GM19328 (cell line): ENCODE data around the gene MAD2L2.

ENCODE experiments used
- ATAC-seq: cut with Tn5 transposase; IDR thresholded peaks from one replicate; pipeline ENCODE4 v1.9.1; 2021; ENCODE audit warnings: mild to moderate bottlenecking, moderate library complexity; ENCODE audit not compliant: unreplicated experiment

MAD2L2 gene

GRCh38 chr1:11705596-11705995, 24.6 kb upstream of the MAD2L2 start:
- no peak for ATAC-seq

- ATAC-seq: no peak
Measured at GRCh38 chr1:11704691-11705475, 23.9 kb upstream of the MAD2L2 start.

GRCh38 chr1:11704194-11704529, 23.2 kb upstream of the MAD2L2 start:
- no peak for ATAC-seq

GRCh38 chr1:11703357-11704193, 22.6 kb upstream of the MAD2L2 start:
- no peak for ATAC-seq

- ATAC-seq: no peak
Measured at GRCh38 chr1:11701981-11702803, 21.2 kb upstream of the MAD2L2 start.

- no peak for ATAC-seq
Measured at GRCh38 chr1:11701551-11701961, 20.6 kb upstream of the MAD2L2 start.

- ATAC-seq: no peak
Measured at GRCh38 chr1:11700601-11701467, 19.9 kb upstream of the MAD2L2 start.

GRCh38 chr1:11697893-11698210, 16.9 kb upstream of the MAD2L2 start:
- no peak for ATAC-seq

- no peak for ATAC-seq
Measured at GRCh38 chr1:11697188-11697892, 16.4 kb upstream of the MAD2L2 start.

- ATAC-seq: no peak
Measured at GRCh38 chr1:11695861-11696260, 14.9 kb upstream of the MAD2L2 start.

- ATAC-seq: no peak
Measured at GRCh38 chr1:11693917-11694316, 13.0 kb upstream of the MAD2L2 start.

GRCh38 chr1:11693024-11693590, 12.2 kb upstream of the MAD2L2 start:
- ATAC-seq: no peak

GRCh38 chr1:11691928-11692711, 11.2 kb upstream of the MAD2L2 start:
- ATAC-seq: no peak

GRCh38 chr1:11691302-11691914, 10.5 kb upstream of the MAD2L2 start, which contains the start of gene DRAXIN:
DRAXIN (plus strand) TSS chr1:11691710; CDS start chr1:11706259, 14,549 bp downstream.
- no peak for ATAC-seq

GRCh38 chr1:11690397-11691301, 9.7 kb upstream of the MAD2L2 start:
- ATAC-seq: no peak

GRCh38 chr1:11688506-11688905, 7.6 kb upstream of the MAD2L2 start:
- no peak for ATAC-seq

GRCh38 chr1:11685210-11685752, 4.3 kb upstream of the MAD2L2 start:
- no peak for ATAC-seq
